HG03103 (cell line): ENCODE measurements around the gene FILIP1.

Experiments used
- ATAC-seq: cut with Tn5 transposase; IDR thresholded peaks from one replicate; pipeline ENCODE4 v1.9.1; 2021; ENCODE audit warnings: low read depth; ENCODE audit not compliant: unreplicated experiment

Gene FILIP1

GRCh38 chr6:75347898-75348610, 145.5 kb downstream of the FILIP1 start:
- no peak for ATAC-seq

GRCh38 chr6:75345413-75345812, 148.2 kb downstream of the FILIP1 start:
- ATAC-seq = no peak

- ATAC-seq = no peak
Measured at GRCh38 chr6:75344455-75344854, 149.1 kb downstream of the FILIP1 start.

GRCh38 chr6:75344021-75344420, 149.6 kb downstream of the FILIP1 start:
- ATAC-seq = no peak

- no peak for ATAC-seq
Measured at GRCh38 chr6:75337835-75338580, 155.6 kb downstream of the FILIP1 start.

- no peak for ATAC-seq
Measured at GRCh38 chr6:75334266-75335040, 159.1 kb downstream of the FILIP1 start.

- no peak for ATAC-seq
Measured at GRCh38 chr6:75333676-75334200, 159.9 kb downstream of the FILIP1 start.

GRCh38 chr6:75331151-75331550, 162.4 kb downstream of the FILIP1 start:
- ATAC-seq = no peak

- ATAC-seq = no peak
Measured at GRCh38 chr6:75329703-75330102, 163.9 kb downstream of the FILIP1 start.

- ATAC-seq = no peak
Measured at GRCh38 chr6:75327807-75328206, 165.8 kb downstream of the FILIP1 start.

GRCh38 chr6:75326557-75327258, 166.9 kb downstream of the FILIP1 start:
- ATAC-seq = no peak

- ATAC-seq = no peak
Measured at GRCh38 chr6:75318900-75319299, 174.7 kb downstream of the FILIP1 start.

GRCh38 chr6:75317503-75318206, 175.9 kb downstream of the FILIP1 start:
- no peak for ATAC-seq

GRCh38 chr6:75315978-75316377, 177.6 kb downstream of the FILIP1 start:
- ATAC-seq = no peak

- ATAC-seq = no peak
Measured at GRCh38 chr6:75308250-75308988, 185.2 kb downstream of the FILIP1 start.

- no peak for ATAC-seq
Measured at GRCh38 chr6:75307364-75308004, 186.1 kb downstream of the FILIP1 start.

- ATAC-seq = no peak
Measured at GRCh38 chr6:75306064-75306463, 187.5 kb downstream of the FILIP1 start.

GRCh38 chr6:75305573-75305972, 188.0 kb downstream of the FILIP1 start:
- ATAC-seq = no peak

GRCh38 chr6:75302280-75302679, 191.3 kb downstream of the FILIP1 start:
- ATAC-seq = no peak
